Lower leg skin (tissue), 4 donors: ENCODE results near the gene TAGAP. TPM values are rescaled to one million over a fixed set of nuclear protein-coding genes. Genes with fewer than 3 reads are reported as not detected.

ENCODE experiments used
- DNase-seq, 2 donors: peaks; one replicate each; pipeline ENCODE4 v3.0.0-alpha.2; 2019; ENCODE audit warnings: low spot score in 2 of 2
- H3K4me3 ChIP-seq: fragments of 200-600 bp; sonication (generic); 2 replicates; pipeline ENCODE4 v1.5.1; 2017; ENCODE audit warnings: mild to moderate bottlenecking, low read depth; ENCODE audit not compliant: poor library complexity, severe bottlenecking
- CTCF ChIP-seq, 3 donors: fragments of 450-650 bp; IDR thresholded peaks; one replicate each; pipeline ENCODE4 v1.5.1; 2016; ENCODE audit warnings: antibody characterized with exemption in 3 of 3, mild to moderate bottlenecking in 3 of 3, moderate library complexity in 2 of 3
- POLR2A ChIP-seq, 2 donors: fragments of 450-650 bp; IDR thresholded peaks; one replicate each; pipeline ENCODE4 v1.6.1; 2016 to 2017; ENCODE audit warnings: antibody characterized with exemption in 2 of 2, mild to moderate bottlenecking in 1 of 2, moderate library complexity in 1 of 2
- WGBS, 2 donors: methylation state at CpG; one replicate each; pipeline ENCODE4 v1.1.5; 2018; 5-methylcytosine and 5-hydroxymethylcytosine counted together
- intact Hi-C: fragments of 100-400 bp; cut with DNase I; formaldehyde crosslinking; loops from one replicate; pipeline ENCODE4 v1.15.0; 2023; ENCODE audit warnings: low total_unique reads
- total RNA-seq, 4 donors: library from RNA; depleted of rRNA; stranded (reverse); fragments of >200 nt; gene quantifications; one replicate each; pipeline ENCODE4 v1.1.0, GENCODE V29; 2016

Gene TAGAP
- total RNA-seq, 4 donors from 2014 or later: 1.1 to 2.7 (median 1.9) TPM

- no peak overlapping the region for H3K4me3 ChIP-seq
- intact Hi-C loops: no loop called here
- DNase-seq: no peak
- TF ChIP-seq POLR2A (IDR thresholded peaks at IDR 0.05) (no peak), CTCF (IDR thresholded peaks at IDR 0.05) (no peak)
- 100% methylated on average over 1 of the region's 1 CpG for WGBS, 2 donors
Measured at GRCh38 chr6:158988477-158988876, 56.3 kb downstream of the TAGAP start.

- TF ChIP-seq CTCF (IDR thresholded peaks at IDR 0.05) (no peak), POLR2A (IDR thresholded peaks at IDR 0.05) (no peak)
- WGBS, 2 donors: 92 to 96% methylated on average over 1 of the region's 1 CpG
- H3K4me3 ChIP-seq: no peak overlapping the region
- no peak for DNase-seq
- intact Hi-C loops: no loop called here
Measured at GRCh38 chr6:158987657-158988056, 57.1 kb downstream of the TAGAP start.

Other genes starting within 250 kb of the TAGAP start
- gene EZR, start 225.6 kb downstream of the TAGAP start, total RNA-seq: 100 to 1,000 TPM; 200 to 235 (median 212) TPM
- 10 to 100 TPM in 2 of 4 donors, 1 to 10 TPM in 2; 6.4 to 11.0 (median 9.6) TPM for gene RSPH3, start 44.8 kb downstream of the TAGAP start, total RNA-seq
- gene FNDC1, start 124.4 kb upstream of the TAGAP start, total RNA-seq: 1 to 10 TPM in 1 of 4 donors, under 1 TPM in 1, not detected in 2; 0.30 to 1.3 TPM